Heart right ventricle (tissue), 16 donors: ENCODE results near the gene BRAF. TPM values are rescaled to one million over a fixed set of nuclear protein-coding genes. Genes with fewer than 3 reads are reported as not detected.
"Not testable (repeated sequence)": the region's sequence is repeated elsewhere in the genome, so short reads cannot be mapped to it uniquely, and the experiment has no call there.

ENCODE experiments used
- ATAC-seq, 8 donors: fragments of 200-7000 bp; cut with Tn5 transposase; one replicate each; pipeline ENCODE4 v1.9.1; 2020; ENCODE audit warnings: mild to moderate bottlenecking in 8 of 8, moderate library complexity in 8 of 8, moderate number of reproducible peaks in 1 of 8
- DNase-seq, 2 donors: peaks; one replicate each; pipeline ENCODE4 v3.0.0-alpha.2; 2020
- H3K27ac ChIP-seq, 10 donors: fragments of 200-600 bp; sonication (generic) in 2 of 10; one replicate each; pipeline versions ENCODE4 v1.5.0 to v1.8.0; 2020 to 2022; ENCODE audit warnings: mild to moderate bottlenecking in 3 of 10
- H3K27me3 ChIP-seq, 7 donors: fragments of 200-600 bp; one replicate each; pipeline ENCODE4 v1.8.0; 2021 to 2022; ENCODE audit warnings: mild to moderate bottlenecking in 2 of 7
- H3K36me3 ChIP-seq, 9 donors: fragments of 200-600 bp; sonication (generic) in 1 of 9; one replicate each; pipeline versions ENCODE4 v1.5.0 to v1.8.0; 2020 to 2022; ENCODE audit warnings: mild to moderate bottlenecking in 2 of 9
- H3K4me1 ChIP-seq, 9 donors: fragments of 200-600 bp; sonication (generic) in 1 of 9; one replicate each; pipeline versions ENCODE4 v1.5.0 to v1.8.0; 2020 to 2022; ENCODE audit warnings: mild to moderate bottlenecking in 4 of 9
- H3K4me3 ChIP-seq, 10 donors: fragments of 200-600 bp; sonication (generic) in 2 of 10; one replicate each; pipeline versions ENCODE4 v1.5.0 to v1.8.0; 2020 to 2022; ENCODE audit warnings: mild to moderate bottlenecking in 7 of 10, moderate library complexity in 2 of 10
- H3K9me3 ChIP-seq, 11 donors: fragments of 200-600 bp in 10 of 11; sonication (generic) in 2 of 11; one replicate each; pipeline versions ENCODE4 v1.5.0 to v1.8.0; 2013 to 2022; ENCODE audit warnings: mild to moderate bottlenecking in 2 of 11, control low read depth in 1 of 11, moderate library complexity in 1 of 11
- WGBS, 2 donors: extraction: QIAGEN DNeasy Blood & Tissue Kit; methylation state at CpG; one replicate each; pipeline ENCODE4 v1.1.7; 2013; ENCODE audit warnings: inconsistent platforms in 1 of 2; 5-methylcytosine and 5-hydroxymethylcytosine counted together
- intact Hi-C, 10 donors: fragments of 100-400 bp; cut with DNase I; formaldehyde crosslinking; loops; one replicate each; pipeline versions ENCODE4 v1.11.1 to v1.14.2; 2022
- polyA plus RNA-seq, 2 donors: library from polyadenylated mRNA; stranded (reverse); fragments of 200-250 nt; gene quantifications; one replicate each; pipeline ENCODE4 v1.2.3, GENCODE V29; 2013
- total RNA-seq, 10 donors: library from RNA; stranded (reverse); fragmentation: NEBNext Ultra II Directional in 3 of 10; extraction: Animal tissue kit (Norgen Biotek cat#: 25700) in 3 of 10; gene quantifications; one replicate each; pipeline versions ENCODE4 v1.2.1 to v1.2.4, GENCODE V29; 2021 to 2023
- TF ChIP-seq, protein P1 (sequence below), 9 donors: fragments of 200-600 bp; sonication (generic) in 2 of 9; IDR thresholded peaks; one replicate each; pipeline versions ENCODE4 v1.5.0 to v1.8.0; 2021 to 2022; ENCODE audit warnings: antibody characterized with exemption in 9 of 9, mild to moderate bottlenecking in 5 of 9, moderate library complexity in 1 of 9
- donor health status: Arrhythmogenic right ventricular cardiomyopathy.
- donor health status: ischemic (EF 13 %, LVEDD 7.1; RV severe dilation, severe dysfunction).
- donor health status: healthy with polysubstance abuse.
- donor health status: DM: no; HTN: yes; CAD: no.
- donor health status: DM: no; HTN: no; CAD: no.
- donor health status: ischemic (EF 25% LVEDD 6.9; RV normal size, moderate dysfunction).
- donor health status: ischemic (EF 25% LVEDD 5.7; RV mildly dilated, moderate dysfunction).
- donor health status: healthy.
- donor health status: DM: yes; HTN: yes; CAD: no.
- donor health status: Ischemic cardiomyopathy.
- donor health status: ischemic (EF 35%, LVEDD 5.7; RV mildly dilated, moderate dysfunction).
- donor health status: nonischemic (EF 11% LVEDD 7.7; RV severe dilation, severe dysfunction).
- donor health status: DM: yes; HTN: yes; CAD: no.
- donor health status: PGD.
- donor health status: ischemic (EF 29% LVEDD 5.4; RV normal size, mild dysfunction).
- donor health status: nonischemic (EF 23%, LVEDD 6.1; RV moderate dilation, normal function).

Gene BRAF
- total and polyA plus RNA-seq, 12 donors = 3.8 to 36.8 (median 23.2) TPM

DNA sequence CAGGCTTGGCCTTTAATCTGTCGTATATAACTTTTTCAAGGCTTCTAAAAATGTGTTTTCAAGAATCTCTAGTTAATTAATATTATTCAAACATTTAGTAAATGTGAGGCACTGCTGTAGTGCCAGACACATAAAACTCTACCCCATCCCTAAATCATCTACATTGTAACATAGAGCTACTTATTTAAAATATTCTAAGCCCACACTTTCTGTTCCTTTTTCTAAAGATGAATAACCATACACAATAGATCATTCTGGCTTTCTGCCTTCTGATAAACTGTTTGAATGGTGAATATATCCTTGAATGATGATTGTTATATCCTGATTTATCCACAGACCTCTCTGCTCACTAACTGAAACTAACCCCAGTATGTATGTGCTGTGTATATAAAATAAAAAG lies 41.4 kb downstream of the BRAF start:
- intact Hi-C loops = loop anchor here in 1 of 10 donors (10.0 kb wide), 1 partner anchor 49 kb away; no protein-coding TSS in a partner anchor
- Histone ChIP-seq H3K4me3 (no peak overlapping the region), H3K36me3 (no peaks in the 10 kb centered on the region), H3K9me3 (peaks cover 0 to 7% (median 0%) of the 10 kb centered on the region in 11 donors), H3K27me3 (no peaks in the 10 kb centered on the region), H3K27ac (no peak overlapping the region), H3K4me1 (peaks cover 0 to 36% (median 24%) of the 10 kb centered on the region in 9 donors)
- TF ChIP-seq, protein P1, sequence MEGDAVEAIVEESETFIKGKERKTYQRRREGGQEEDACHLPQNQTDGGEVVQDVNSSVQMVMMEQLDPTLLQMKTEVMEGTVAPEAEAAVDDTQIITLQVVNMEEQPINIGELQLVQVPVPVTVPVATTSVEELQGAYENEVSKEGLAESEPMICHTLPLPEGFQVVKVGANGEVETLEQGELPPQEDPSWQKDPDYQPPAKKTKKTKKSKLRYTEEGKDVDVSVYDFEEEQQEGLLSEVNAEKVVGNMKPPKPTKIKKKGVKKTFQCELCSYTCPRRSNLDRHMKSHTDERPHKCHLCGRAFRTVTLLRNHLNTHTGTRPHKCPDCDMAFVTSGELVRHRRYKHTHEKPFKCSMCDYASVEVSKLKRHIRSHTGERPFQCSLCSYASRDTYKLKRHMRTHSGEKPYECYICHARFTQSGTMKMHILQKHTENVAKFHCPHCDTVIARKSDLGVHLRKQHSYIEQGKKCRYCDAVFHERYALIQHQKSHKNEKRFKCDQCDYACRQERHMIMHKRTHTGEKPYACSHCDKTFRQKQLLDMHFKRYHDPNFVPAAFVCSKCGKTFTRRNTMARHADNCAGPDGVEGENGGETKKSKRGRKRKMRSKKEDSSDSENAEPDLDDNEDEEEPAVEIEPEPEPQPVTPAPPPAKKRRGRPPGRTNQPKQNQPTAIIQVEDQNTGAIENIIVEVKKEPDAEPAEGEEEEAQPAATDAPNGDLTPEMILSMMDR (IDR thresholded peaks at IDR 0.05) = no peak
- DNase-seq (no peak), ATAC-seq (no peak)
- 86 to 100% methylated on average over 1 of the region's 1 CpG for WGBS, 2 donors

DNA sequence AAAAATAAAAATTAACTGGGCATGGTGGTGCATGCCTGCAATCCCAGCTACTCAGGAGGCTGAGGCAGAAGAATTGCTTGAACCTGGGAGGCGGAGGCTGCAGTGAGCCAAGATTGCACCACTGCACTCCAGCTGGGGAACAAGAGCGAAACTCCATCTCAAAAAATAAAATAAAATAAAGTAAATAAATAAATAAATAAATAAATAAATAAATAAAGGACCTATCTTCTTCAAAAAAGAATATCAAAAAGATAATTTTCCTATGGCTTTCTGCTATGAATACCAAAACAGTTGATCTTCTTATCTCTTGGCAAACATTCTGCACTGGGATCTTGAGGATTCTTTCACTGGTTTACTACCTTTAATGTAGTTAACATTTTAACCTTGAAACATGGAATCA lies 41.9 kb downstream of the BRAF start:
- Histone ChIP-seq H3K4me1 (peaks cover 0 to 35% (median 24%) of the 10 kb centered on the region in 9 donors), H3K9me3 (peaks cover 0 to 12% (median 0%) of the 10 kb centered on the region in 11 donors)
- not testable (repeated sequence) for H3K27ac ChIP-seq, H3K36me3 ChIP-seq, H3K27me3 ChIP-seq, DNase-seq, H3K4me3 ChIP-seq, ATAC-seq
- WGBS, 2 donors = 97 to 98% methylated on average over 2 of the region's 2 CpGs
- intact Hi-C loops = loop anchor here in 1 of 10 donors (10.0 kb wide), 1 partner anchor 48 kb away; no protein-coding TSS in a partner anchor

GRCh38 chr7:140881507-140882228 lies 43.1 kb downstream of the BRAF start:
- peaks cover 0 to 14% (median 0%) of the 10 kb centered on the region in 11 donors for H3K9me3 ChIP-seq
- no peaks in the 10 kb centered on the region for H3K27me3 ChIP-seq
- H3K36me3 ChIP-seq = no peaks in the 10 kb centered on the region
- DNase-seq (no peak), ATAC-seq (no peak)
- H3K27ac ChIP-seq = no peak overlapping the region
- TF ChIP-seq, protein P1 (IDR thresholded peaks at IDR 0.05) = no peak
- 77 to 80% methylated on average over 3 of the region's 3 CpGs for whole genome bisulfite sequencing, 2 donors
- peaks cover 0 to 31% (median 23%) of the 10 kb centered on the region in 9 donors for H3K4me1 ChIP-seq
- no peak overlapping the region for H3K4me3 ChIP-seq
- intact Hi-C loops = loop anchor here in 1 of 10 donors (10.0 kb wide), 1 partner anchor 47 kb away; no protein-coding TSS in a partner anchor

DNA sequence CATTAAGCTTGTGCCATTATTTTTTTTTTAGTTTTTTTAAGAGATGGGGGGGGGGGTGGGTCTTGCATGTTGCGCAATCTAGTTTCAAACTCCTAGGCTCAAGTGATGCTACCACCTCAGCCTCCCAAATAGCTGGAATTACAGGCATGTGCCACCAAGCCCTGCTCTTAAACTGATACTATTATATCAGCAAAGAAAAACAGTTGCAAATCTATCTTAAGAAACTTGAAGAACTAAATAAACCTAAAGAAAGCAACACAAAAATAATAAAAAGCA lies 47.5 kb downstream of the BRAF start:
- H3K27ac ChIP-seq = no peak overlapping the region
- H3K4me1 ChIP-seq = peaks cover 0 to 22% (median 17%) of the 10 kb centered on the region in 9 donors
- intact Hi-C loops = no loop called here
- H3K4me3 ChIP-seq = no peak overlapping the region
- ATAC-seq = no peak
- no peaks in the 10 kb centered on the region for H3K27me3 ChIP-seq
- WGBS, 2 donors = 100% methylated on average over 1 of the region's 1 CpG
- DNase-seq = no peak
- H3K36me3 ChIP-seq = no peaks in the 10 kb centered on the region
- H3K9me3 ChIP-seq = peaks cover 0 to 14% (median 0%) of the 10 kb centered on the region in 11 donors
- TF ChIP-seq, protein P1 (IDR thresholded peaks at IDR 0.05) = no peak
